Activated CD4-positive, alpha-beta T cell treated with anti-CD3 and anti-CD28 coated beads, Interleukin-2, Interleukin-6, amounts not matched to agents 100 ng/mL and 50 ng/mL, durations not matched to agents 16 hours and 8 hours (primary cell): ENCODE measurements around the gene OR4C11.

Experiments used
- DNase-seq: peaks from one replicate; pipeline ENCODE4 v3.0.0-alpha.2; 2020

Gene OR4C11

GRCh38 chr11:55607545-55607944 is at the start of gene OR4C11:
Gene OR4C11, minus strand, starts transcription at chr11:55607645. Its CDS starts 3,272 bp downstream, at chr11:55604373.
- DNase-seq: no peak

- DNase-seq: no peak
Measured at GRCh38 chr11:55655096-55655495, 47.7 kb upstream of the OR4C11 start.

- no peak for DNase-seq
Measured at GRCh38 chr11:55652560-55652959, 45.1 kb upstream of the OR4C11 start.

- DNase-seq: no peak
Measured at GRCh38 chr11:55648027-55648426, 40.6 kb upstream of the OR4C11 start, which contains the start of gene OR4S2. Gene OR4S2, plus strand, starts transcription at chr11:55648327. Its CDS starts 2,577 bp downstream, at chr11:55650904.

GRCh38 chr11:55634813-55635212 is 27.4 kb upstream of the OR4C11 start, which contains the start of gene OR4P4:
Gene OR4P4, plus strand, starts transcription at chr11:55635113.
- DNase-seq: no peak

- no peak for DNase-seq
Measured at GRCh38 chr11:55624531-55624930, 17.1 kb upstream of the OR4C11 start.

- DNase-seq: no peak
Measured at GRCh38 chr11:55572548-55572947, 34.9 kb downstream of the OR4C11 start.

GRCh38 chr11:55571828-55572227 is 35.6 kb downstream of the OR4C11 start, which contains the start of gene OR4C16:
Gene OR4C16, plus strand, starts transcription at chr11:55572128. Its CDS starts 0 bp downstream, at chr11:55572128.
- DNase-seq: no peak

GRCh38 chr11:55554169-55554568 is 53.3 kb downstream of the OR4C11 start, which contains the start of gene OR4C15:
Gene OR4C15, plus strand, starts transcription at chr11:55554469. Its CDS starts 0 bp downstream, at chr11:55554469.
- no peak for DNase-seq
